Dendritic cell treated with granulocyte-macrophage colony-stimulating factor and Interleukin-4, amounts not matched to agents 40 ng/mL and 50 ng/mL, for 4 days (primary cell): Measurements from ENCODE around the gene TRNT1.

Experiments
- H3K27ac Mint-ChIP-seq: one replicate; pipeline ENCODE4 v1.8.0; 2022; ENCODE audit warnings: mild to moderate bottlenecking, mixed read lengths
- H3K27me3 Mint-ChIP-seq: one replicate; pipeline ENCODE4 v1.8.0; 2022; ENCODE audit warnings: mild to moderate bottlenecking, mixed read lengths
- H3K36me3 Mint-ChIP-seq: one replicate; pipeline ENCODE4 v1.8.0; 2022; ENCODE audit warnings: low read depth, mixed read lengths
- H3K4me1 Mint-ChIP-seq: one replicate; pipeline ENCODE4 v1.8.0; 2022; ENCODE audit warnings: low read depth, mixed read lengths
- H3K4me3 Mint-ChIP-seq: one replicate; pipeline ENCODE4 v1.8.0; 2022; ENCODE audit warnings: mild to moderate bottlenecking, moderate library complexity, mixed read lengths
- H3K9me3 Mint-ChIP-seq: one replicate; pipeline ENCODE4 v1.8.0; 2022; ENCODE audit warnings: mixed read lengths
- intact Hi-C: fragments of 100-400 bp; cut with micrococcal nuclease; formaldehyde crosslinking; loops from one replicate; pipeline ENCODE4 v1.15.0; 2022

Gene TRNT1

DNA sequence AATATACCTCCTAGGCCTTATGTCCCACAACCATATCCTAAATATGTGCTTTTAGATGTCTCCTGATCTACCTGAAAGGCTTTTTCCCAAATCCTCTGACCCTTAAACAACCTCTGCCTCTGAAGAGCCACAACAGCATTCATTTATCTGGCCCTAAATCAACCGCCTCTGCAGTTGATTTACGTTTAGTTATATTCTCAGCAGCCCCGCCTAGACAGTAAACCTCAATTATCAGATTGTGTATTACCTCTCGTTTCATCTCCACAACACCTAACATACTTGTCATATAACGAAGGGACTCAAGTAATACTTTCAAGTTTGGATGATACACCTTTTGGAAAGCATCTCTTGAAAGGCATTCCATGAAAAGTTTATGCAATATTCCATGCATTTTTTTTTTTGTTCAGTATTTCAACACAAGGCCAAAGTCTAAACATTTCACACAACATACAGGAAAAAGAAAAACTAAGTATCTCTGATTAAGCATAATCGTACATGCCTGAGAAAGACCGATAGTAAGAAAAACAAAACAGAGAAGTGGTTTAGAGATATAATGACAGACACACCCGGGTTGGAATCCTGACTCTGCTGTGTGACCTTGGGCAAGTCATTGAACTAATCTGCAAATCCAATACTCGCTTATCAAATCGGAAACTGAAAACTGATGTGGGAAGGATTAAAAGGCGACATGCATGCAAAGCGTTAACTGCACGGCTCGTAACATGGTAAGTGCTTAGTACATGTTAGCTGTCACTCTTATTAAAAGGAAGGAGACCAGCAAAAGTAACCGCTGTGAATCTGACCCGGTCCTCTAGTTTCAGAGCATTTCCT, 52.0 kb downstream of the TRNT1 start:
- H3K27ac Mint-ChIP-seq = peak overlapping the region; percentile 86
- intact Hi-C loops = loop anchor here (2.0 kb wide), 1 partner anchor 52 kb away; the partner anchor contains the start of gene TRNT1
- H3K9me3 Mint-ChIP-seq = no peaks in the 10 kb centered on the region
- peaks cover 41% of the 10 kb centered on the region for H3K4me1 Mint-ChIP-seq
- peak overlapping the region; percentile 83 for H3K4me3 Mint-ChIP-seq
- H3K36me3 Mint-ChIP-seq = peaks cover 28% of the 10 kb centered on the region
- H3K27me3 Mint-ChIP-seq = peaks cover 2% of the 10 kb centered on the region

DNA sequence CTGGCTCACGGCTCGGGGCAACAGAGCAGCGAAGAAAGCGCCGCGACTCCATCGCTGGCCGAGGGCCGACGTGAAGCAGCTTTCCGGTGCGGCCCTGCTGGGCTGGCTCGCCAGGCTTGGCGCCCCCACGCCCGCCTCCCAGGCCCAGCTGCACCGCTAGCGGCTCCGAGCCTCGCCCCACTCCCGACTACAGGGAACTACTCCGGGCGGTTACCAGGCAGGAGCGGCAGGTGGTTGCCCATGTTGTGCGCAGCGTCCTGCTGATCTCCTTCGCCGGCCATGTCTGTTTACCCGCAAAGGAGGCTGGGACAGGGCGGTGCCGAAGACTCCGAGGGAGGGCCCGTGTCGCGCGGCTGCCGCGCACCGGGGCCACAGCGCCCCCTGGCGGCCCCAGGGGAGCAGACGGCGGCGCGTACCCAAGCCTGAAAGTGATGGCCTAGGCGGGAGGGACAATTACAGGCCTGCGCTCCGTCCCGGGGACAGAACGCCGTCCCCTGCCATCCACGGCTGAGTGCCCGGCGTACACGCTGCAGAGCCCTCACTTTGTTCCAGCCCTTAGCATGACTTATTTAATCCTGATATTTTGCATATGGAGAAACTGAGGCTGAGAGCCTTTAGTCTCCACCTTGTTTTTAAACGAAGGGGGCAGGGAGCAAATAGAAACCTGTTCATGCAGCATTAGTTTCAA, 52.8 kb downstream of the TRNT1 start, which contains the start of gene CRBN:
Gene CRBN, minus strand, starts transcription at position 285 of the 688 bp plus-strand sequence. Its CDS starts 4 bp downstream, at position 281.
- Mint-ChIP-seq H3K4me1 (peaks cover 35% of the 10 kb centered on the region), H3K27me3 (peaks cover 2% of the 10 kb centered on the region), H3K27ac (peak within 1 kb of the TSS; percentile 86), H3K9me3 (no peaks in the 10 kb centered on the region), H3K36me3 (peaks cover 22% of the 10 kb centered on the region), H3K4me3 (peak within 1 kb of the TSS; percentile 83)
- intact Hi-C loops = loop anchor here (2.0 kb wide), 1 partner anchor 53 kb away; the partner anchor contains the start of gene TRNT1

DNA sequence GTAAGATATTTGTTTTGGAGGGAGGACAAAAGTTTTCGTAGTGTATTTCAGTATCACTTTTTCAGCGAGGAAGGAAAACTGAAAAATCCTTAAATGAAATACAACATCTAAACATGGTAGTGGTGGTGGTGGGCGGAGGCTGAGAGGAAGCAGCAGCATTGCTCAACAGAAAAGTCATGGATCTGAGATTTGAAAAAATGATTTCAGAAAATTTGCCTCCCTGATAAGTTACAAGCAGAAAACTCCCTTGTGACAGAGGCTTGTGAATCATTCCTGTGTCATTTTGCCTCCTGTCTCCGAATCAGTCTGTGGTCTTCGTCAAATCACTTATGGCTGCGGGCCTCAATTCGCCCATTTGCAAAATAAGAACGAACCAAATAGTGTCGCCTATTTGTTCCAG, 53.7 kb downstream of the TRNT1 start:
- H3K27me3 Mint-ChIP-seq = peaks cover 2% of the 10 kb centered on the region
- no peak overlapping the region for H3K27ac Mint-ChIP-seq
- no peak overlapping the region for H3K4me3 Mint-ChIP-seq
- H3K4me1 Mint-ChIP-seq = peaks cover 34% of the 10 kb centered on the region
- intact Hi-C loops = no loop called here
- peaks cover 17% of the 10 kb centered on the region for H3K36me3 Mint-ChIP-seq
- H3K9me3 Mint-ChIP-seq = no peaks in the 10 kb centered on the region

DNA sequence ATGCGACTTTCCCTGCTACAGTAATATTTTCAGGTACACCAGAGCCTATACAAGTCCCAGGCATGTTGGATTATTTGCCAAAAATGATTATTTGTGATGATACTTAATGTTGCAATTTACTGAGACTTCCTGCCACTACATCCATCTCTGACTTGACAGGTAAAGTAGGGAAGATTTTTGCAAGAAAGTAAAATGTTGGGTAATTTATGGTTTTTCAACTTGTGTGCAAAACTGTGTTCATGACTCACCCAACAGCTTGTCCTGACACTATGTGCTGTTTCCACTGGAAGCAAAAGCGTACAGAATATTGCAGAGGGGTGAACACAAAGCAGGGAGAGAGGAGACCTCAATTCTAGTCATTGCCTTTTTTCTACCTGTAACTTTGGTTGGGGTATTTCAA, 58.1 kb downstream of the TRNT1 start:
- intact Hi-C loops = no loop called here
- peaks cover 2% of the 10 kb centered on the region for H3K27me3 Mint-ChIP-seq

DNA sequence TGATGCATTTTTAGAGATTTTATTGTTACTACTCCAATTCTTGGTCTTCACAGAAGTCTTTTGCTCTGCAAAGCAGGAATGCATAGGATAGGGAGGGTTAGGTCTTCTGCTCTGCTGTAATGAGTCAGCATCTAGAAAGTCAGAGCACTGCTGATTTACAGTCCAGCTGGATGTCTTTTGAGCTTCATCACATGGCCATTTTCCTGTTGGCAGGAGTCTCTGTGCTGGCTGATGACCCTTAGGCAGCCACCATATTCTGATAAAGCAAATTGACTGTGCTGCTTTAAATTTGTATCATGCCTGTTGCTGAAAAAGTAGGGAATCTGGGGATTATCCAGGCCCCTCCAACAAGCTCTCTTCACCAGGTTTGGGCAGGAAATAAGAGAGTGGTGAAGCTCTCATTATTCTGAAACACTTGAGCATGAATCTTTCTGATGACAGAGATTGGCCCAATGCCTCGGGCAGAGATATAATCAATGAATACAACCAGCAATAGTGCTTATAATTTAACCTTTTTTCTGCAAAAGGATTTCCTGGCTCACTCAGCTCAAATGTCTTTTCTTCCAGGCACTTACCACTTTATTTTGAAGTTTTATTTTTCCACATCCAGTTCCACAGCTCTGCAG, 62.5 kb downstream of the TRNT1 start:
- H3K9me3 Mint-ChIP-seq = peaks cover 17% of the 10 kb centered on the region
- H3K27ac Mint-ChIP-seq = no peak overlapping the region

More for the DNA sequence above, 58.1 kb downstream of the TRNT1 start:
- Mint-ChIP-seq H3K4me3 (no peak overlapping the region), H3K27ac (no peak overlapping the region), H3K9me3 (peaks cover 17% of the 10 kb centered on the region), H3K4me1 (peaks cover 7% of the 10 kb centered on the region), H3K36me3 (no peaks in the 10 kb centered on the region)

DNA sequence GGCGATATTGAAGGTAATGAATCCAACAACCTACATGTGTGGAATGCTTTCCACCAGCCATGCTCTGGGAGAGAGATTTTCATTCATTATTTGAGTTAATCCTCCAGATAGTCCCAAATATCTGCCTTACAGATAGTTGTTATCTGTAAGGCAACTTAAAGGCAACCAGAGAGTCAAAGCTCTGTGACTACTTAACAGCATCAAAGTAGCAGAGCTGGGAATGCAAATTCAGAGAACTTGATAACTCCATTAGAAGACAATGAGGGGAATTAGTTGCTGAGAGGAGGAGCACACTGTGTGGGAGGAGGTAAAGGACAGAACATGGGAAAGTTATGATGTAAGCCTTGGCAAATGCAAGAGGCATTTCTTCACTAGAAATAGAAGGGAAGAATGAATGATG, 63.2 kb downstream of the TRNT1 start:
- Mint-ChIP-seq H3K4me3 (no peak overlapping the region), H3K9me3 (peaks cover 17% of the 10 kb centered on the region), H3K4me1 (no peaks in the 10 kb centered on the region), H3K36me3 (no peaks in the 10 kb centered on the region), H3K27me3 (no peaks in the 10 kb centered on the region), H3K27ac (no peak overlapping the region)
- intact Hi-C loops = no loop called here

More for the DNA sequence above, 62.5 kb downstream of the TRNT1 start:
- intact Hi-C loops = no loop called here
- Mint-ChIP-seq H3K36me3 (no peaks in the 10 kb centered on the region), H3K4me1 (no peaks in the 10 kb centered on the region), H3K27me3 (no peaks in the 10 kb centered on the region), H3K4me3 (no peak overlapping the region)

DNA sequence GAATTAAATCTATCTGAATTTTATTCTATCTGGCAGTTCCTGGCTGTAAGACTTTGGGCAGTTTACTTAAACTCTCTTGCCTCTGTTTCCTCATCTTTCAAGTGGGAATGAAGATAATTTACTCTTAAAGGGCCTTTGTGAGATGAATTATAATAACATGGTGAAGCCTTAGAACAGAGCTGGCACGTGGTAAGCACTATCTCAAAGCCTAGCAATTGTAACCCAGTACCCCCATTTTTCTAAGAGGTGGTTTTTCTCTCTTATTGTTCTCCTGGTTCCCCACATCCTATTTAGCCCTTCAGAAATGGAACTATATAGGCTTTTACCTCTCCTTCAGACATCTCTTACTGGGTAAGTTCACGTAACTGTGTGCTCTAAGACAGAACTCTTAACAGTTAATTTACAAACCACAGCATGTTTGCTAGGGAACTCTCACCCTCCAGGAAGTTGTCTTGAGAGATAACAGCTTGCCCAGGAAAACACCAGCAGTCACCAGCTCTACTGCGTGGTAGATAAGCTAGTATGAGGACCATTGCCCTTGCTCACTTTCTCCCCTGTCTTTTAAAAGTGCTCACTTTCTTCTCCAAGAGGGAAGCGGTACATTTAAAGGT, 65.0 kb downstream of the TRNT1 start:
- intact Hi-C loops = no loop called here
- Mint-ChIP-seq H3K4me3 (no peak overlapping the region), H3K27ac (no peak overlapping the region), H3K4me1 (no peaks in the 10 kb centered on the region), H3K27me3 (no peaks in the 10 kb centered on the region), H3K36me3 (no peaks in the 10 kb centered on the region), H3K9me3 (peaks cover 10% of the 10 kb centered on the region)

DNA sequence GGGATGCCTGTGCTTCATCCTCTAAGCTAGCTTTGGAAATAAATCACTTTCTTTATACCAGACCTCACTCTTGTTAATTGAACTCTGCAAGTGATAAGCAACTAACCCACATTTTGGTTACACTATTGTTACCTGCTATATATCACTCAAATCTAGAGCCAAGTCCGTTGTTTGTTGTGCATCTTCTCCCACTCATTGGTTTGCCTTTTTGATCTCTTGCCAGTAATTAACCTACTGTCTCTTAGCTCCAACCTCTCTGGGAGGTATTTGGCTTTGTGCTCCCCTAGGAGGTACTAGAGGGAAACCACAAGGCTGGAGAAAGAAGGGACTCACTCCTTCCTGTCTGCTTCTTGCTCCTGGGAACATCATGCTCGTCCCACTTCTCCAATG, 65.5 kb downstream of the TRNT1 start:
- Mint-ChIP-seq H3K4me3 (no peak overlapping the region), H3K27me3 (no peaks in the 10 kb centered on the region), H3K36me3 (no peaks in the 10 kb centered on the region), H3K27ac (no peak overlapping the region), H3K4me1 (no peaks in the 10 kb centered on the region), H3K9me3 (peaks cover 8% of the 10 kb centered on the region)
- intact Hi-C loops = no loop called here

DNA sequence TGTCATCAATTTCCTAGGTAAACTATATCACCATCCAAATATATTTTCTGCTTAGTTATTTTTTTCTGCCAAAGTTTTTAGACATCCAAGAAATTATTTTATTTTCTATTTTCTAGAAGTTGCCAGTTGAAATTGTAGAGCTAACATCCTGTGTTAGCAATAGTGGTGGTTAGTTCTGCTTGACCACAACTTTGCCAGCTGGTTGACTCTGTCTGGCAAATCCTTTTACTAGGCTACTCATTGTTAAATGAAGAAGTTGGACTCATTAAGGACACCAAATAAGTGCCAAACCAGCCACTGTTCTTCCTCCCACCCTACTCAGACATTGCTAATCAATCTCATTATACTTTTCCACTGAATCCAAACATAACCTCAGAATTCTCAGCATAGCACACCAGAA, 68.1 kb downstream of the TRNT1 start:
- Mint-ChIP-seq H3K4me3 (no peak overlapping the region), H3K9me3 (no peaks in the 10 kb centered on the region), H3K27me3 (no peaks in the 10 kb centered on the region), H3K36me3 (no peaks in the 10 kb centered on the region), H3K27ac (no peak overlapping the region), H3K4me1 (no peaks in the 10 kb centered on the region)
- intact Hi-C loops = no loop called here

DNA sequence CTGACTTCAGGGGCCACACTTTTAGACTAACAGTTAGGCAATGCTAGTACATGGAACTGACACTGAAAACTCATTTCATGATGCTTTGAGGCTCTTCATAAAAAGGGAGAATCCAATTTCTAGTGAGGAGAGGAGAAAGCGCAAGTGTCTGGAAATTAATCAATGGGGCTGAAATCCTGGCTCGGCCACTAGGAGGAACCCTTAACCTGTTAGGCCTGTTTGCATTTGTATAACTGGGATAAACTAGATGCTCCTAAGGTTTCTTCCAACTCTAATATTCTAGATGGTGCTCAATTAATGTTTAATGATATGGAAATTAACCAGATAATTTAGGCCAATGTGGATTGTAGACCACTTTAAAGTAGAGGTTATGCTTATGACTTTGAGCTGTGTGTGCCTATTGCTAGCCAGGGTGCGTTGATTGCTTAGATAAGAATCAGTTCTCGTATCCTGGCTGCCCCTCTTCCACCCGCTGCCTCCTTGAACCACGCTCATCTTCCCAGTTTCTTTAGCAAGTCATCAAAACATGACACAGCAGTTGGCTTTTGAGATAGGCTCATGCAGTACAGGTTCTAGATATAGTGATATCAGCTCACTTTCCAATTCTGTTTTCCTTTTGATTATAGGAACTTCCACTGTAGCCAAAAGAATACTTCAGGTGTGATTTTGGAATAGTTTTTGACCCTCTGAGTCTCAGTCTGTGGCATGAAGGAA, 69.6 kb downstream of the TRNT1 start:
- H3K4me3 Mint-ChIP-seq = no peak overlapping the region
- no peaks in the 10 kb centered on the region for H3K36me3 Mint-ChIP-seq
- peaks cover 2% of the 10 kb centered on the region for H3K27me3 Mint-ChIP-seq
- no peak overlapping the region for H3K27ac Mint-ChIP-seq
- H3K9me3 Mint-ChIP-seq = no peaks in the 10 kb centered on the region
- intact Hi-C loops = no loop called here
- no peaks in the 10 kb centered on the region for H3K4me1 Mint-ChIP-seq
